ENCODE measurements around the gene ABI3BP.

Gene ABI3BP

DNA sequence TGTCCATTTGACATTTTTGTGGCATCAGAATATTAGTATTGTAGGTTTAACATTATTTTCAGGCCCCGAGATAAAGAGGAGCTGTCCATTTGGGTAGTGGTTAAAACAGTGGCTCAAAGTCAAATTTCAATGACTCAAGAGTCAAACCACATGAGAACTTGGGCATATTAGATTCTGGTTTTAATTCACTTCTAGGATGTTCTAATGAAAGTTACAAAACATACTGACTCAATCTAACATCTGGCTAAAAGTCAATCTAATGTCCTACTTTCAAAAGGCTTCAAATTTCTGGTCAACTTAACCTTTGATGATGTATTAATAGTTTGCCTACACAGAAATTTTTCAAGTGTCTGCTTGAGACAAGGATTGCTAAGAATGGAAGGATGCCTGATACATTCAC is 112.4 kb downstream of the ABI3BP start:
- no peak overlapping the region for H3K4me3 ChIP-seq (ENCODE audit: low read depth, low read length)
- TF ChIP-seq, protein P1, sequence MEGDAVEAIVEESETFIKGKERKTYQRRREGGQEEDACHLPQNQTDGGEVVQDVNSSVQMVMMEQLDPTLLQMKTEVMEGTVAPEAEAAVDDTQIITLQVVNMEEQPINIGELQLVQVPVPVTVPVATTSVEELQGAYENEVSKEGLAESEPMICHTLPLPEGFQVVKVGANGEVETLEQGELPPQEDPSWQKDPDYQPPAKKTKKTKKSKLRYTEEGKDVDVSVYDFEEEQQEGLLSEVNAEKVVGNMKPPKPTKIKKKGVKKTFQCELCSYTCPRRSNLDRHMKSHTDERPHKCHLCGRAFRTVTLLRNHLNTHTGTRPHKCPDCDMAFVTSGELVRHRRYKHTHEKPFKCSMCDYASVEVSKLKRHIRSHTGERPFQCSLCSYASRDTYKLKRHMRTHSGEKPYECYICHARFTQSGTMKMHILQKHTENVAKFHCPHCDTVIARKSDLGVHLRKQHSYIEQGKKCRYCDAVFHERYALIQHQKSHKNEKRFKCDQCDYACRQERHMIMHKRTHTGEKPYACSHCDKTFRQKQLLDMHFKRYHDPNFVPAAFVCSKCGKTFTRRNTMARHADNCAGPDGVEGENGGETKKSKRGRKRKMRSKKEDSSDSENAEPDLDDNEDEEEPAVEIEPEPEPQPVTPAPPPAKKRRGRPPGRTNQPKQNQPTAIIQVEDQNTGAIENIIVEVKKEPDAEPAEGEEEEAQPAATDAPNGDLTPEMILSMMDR (IDR thresholded peaks at IDR 0.05; ENCODE audit: control insufficient read depth, extremely low read depth, insufficient read depth), result no peak
- no peak for DNase-seq (ENCODE audit: low read depth)

DNA sequence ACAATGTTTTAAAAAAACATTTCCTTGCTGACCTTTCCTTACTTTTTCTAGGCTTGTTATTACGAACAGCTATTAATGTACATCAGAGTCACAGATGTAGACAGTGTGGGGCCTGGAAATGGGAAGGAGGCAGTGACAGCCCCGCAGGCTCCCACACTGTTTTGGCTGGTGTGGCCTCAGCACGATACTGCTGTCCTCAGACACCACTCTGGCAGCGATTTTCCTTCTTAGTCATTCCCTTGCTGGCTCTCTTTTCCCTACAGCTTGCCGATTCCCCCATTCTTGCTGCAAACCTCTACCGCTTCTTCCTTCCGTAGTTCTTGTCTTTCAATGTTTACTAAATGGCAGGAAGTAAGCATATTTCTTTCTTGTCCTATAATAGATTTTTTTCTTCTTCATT is 113.1 kb downstream of the ABI3BP start:
- no peak overlapping the region for H3K4me3 ChIP-seq (ENCODE audit: low read depth, low read length)
- TF ChIP-seq, protein P1 (IDR thresholded peaks at IDR 0.05; ENCODE audit: control insufficient read depth, extremely low read depth, insufficient read depth), result no peak
- DNase-seq (ENCODE audit: low read depth), result no peak

DNA sequence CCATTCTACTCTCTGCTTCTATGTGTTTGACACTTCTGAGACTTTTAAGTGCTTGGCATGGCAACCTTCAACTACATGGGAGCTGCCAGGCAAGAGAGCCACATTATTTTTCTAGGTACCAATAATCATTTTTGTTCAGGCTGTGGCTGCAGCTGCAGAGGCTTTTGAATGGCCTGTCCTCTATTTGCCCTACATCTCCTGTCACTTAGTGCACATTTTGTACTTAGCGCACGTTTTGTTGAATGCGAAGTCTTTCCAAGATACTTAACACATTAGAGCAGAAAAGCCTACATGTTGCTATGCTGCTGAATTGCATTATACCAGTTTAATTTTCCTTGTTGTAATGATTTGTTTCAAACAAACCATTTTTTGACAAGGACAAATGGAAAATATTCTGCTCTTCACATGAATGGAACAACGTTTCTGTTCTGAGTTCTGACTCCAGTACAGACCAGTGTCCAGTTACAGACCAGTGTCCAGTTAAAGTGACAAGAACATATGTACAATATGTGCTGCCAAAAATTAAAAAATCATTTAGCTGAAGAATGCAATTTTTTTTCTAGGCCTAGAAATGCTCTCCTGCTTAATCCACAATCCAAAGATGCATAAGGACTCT is 113.9 kb downstream of the ABI3BP start:
- TF ChIP-seq, protein P1 (IDR thresholded peaks at IDR 0.05; ENCODE audit: control insufficient read depth, extremely low read depth, insufficient read depth), result no peak
- no peak for DNase-seq (ENCODE audit: low read depth)
- no peak overlapping the region for H3K4me3 ChIP-seq (ENCODE audit: low read depth, low read length)

DNA sequence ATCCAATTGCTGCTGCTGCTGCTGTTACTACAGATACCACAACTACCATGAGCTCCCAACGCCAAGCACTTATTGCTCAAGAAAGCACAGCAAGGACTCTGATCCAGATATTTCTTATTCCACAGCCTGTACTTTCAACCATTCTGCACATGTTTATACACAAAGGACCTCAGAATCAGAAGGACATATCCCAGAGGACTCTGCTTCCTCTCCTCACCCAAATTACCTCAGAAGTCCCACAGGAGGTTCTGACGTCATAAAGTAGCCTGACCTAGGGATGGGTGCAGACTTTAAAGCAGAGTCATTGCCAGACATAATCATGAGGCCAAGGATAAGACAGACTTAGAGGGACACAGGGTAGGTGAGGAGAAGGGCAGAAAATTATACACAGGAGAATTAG is 115.9 kb downstream of the ABI3BP start:
- H3K4me3 ChIP-seq (ENCODE audit: low read depth, low read length), result no peak overlapping the region
- no peak for DNase-seq (ENCODE audit: low read depth)
- TF ChIP-seq, protein P1 (IDR thresholded peaks at IDR 0.05; ENCODE audit: control insufficient read depth, extremely low read depth, insufficient read depth), result no peak

DNA sequence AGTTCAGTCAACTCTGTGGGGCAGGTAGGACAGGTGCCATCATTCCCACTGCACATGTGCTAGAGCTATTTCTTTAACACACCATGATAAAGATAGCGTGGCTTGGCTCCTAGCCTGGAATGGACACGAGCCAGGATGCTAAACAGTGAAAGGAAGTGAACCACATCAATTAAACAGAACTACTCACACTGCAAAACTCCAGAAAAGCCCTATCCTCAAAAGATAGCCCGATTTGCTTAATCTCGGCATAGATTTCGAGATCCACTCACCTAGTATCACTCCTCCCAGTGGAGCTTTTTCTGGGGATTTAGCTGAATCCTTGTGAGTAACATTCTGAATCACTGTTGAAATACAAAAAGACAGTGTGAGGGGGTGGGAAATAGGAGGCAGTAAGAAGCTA is 118.0 kb downstream of the ABI3BP start:
- DNase-seq (ENCODE audit: low read depth), result peak; percentile 69
- no peak overlapping the region for H3K4me3 ChIP-seq (ENCODE audit: low read depth, low read length)
- TF ChIP-seq, protein P1 (IDR thresholded peaks at IDR 0.05; ENCODE audit: control insufficient read depth, extremely low read depth, insufficient read depth), result no peak

DNA sequence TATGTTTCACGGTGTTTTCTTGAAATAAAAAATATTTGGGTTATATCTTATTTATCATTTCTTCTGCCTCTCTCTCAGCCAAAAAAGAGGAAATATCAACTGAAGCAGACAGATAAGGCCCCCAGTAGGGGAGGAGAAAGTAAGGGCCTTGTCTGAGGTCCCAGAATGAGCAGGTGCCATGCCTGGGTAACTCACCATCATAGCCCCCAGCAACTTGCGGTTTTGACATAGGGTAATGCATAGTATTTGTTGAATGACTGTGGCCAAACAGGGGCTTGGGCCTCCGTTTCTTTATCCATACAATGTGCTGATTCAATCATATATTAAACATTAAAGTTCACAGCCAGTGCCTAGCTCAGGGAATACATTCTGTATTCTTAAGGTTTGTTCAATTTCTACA is 119.6 kb downstream of the ABI3BP start:
- no peak overlapping the region for H3K4me3 ChIP-seq (ENCODE audit: low read depth, low read length)
- TF ChIP-seq, protein P1 (IDR thresholded peaks at IDR 0.05; ENCODE audit: control insufficient read depth, extremely low read depth, insufficient read depth), result no peak
- DNase-seq (ENCODE audit: low read depth), result no peak

DNA sequence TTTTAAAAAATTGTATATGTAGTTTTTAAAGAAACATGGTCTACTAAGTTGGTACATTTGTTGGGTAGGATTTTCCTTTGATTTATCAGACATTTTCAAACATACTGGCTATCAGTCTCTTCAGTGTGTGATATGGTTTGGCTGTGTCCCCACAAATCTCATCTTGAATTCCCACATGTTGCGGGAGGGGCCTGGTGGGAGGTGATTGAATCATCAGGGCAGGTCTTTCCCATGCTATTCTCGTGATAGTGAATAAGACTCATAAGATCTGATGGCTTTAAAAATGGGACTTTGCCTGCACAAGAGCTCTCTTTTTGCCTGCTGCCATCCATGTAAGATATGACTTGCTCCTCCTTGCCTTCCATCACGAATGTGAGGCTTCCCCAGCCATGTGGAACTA is 121.9 kb downstream of the ABI3BP start:
- TF ChIP-seq, protein P1 (IDR thresholded peaks at IDR 0.05; ENCODE audit: control insufficient read depth, extremely low read depth, insufficient read depth), result no peak
- no peak overlapping the region for H3K4me3 ChIP-seq (ENCODE audit: low read depth, low read length)
- no peak for DNase-seq (ENCODE audit: low read depth)
